Measurements from ENCODE around the gene FMNL2.

- TF ChIP-seq POLR2A (IDR thresholded peaks at IDR 0.05; ENCODE audit: low read depth, low read length) (no peak), CEBPB (IDR thresholded peaks at IDR 0.05; ENCODE audit: low read depth, low read length) (no peak), FOS (IDR thresholded peaks at IDR 0.05; ENCODE audit: low read depth, low read length) (no peak), MAFK (IDR thresholded peaks at IDR 0.05; ENCODE audit: low read depth, low read length) (no peak), SMC3 (IDR thresholded peaks at IDR 0.05; ENCODE audit: low read depth, low read length) (no peak), USF2 (IDR thresholded peaks at IDR 0.05; ENCODE audit: low read depth, low read length) (no peak), RCOR1 (IDR thresholded peaks at IDR 0.05; ENCODE audit: insufficient replicate concordance, low read length) (no peak), MXI1 (IDR thresholded peaks at IDR 0.05; ENCODE audit: borderline replicate concordance, low read depth, low read length) (no peak)
- TF ChIP-seq, protein P1, sequence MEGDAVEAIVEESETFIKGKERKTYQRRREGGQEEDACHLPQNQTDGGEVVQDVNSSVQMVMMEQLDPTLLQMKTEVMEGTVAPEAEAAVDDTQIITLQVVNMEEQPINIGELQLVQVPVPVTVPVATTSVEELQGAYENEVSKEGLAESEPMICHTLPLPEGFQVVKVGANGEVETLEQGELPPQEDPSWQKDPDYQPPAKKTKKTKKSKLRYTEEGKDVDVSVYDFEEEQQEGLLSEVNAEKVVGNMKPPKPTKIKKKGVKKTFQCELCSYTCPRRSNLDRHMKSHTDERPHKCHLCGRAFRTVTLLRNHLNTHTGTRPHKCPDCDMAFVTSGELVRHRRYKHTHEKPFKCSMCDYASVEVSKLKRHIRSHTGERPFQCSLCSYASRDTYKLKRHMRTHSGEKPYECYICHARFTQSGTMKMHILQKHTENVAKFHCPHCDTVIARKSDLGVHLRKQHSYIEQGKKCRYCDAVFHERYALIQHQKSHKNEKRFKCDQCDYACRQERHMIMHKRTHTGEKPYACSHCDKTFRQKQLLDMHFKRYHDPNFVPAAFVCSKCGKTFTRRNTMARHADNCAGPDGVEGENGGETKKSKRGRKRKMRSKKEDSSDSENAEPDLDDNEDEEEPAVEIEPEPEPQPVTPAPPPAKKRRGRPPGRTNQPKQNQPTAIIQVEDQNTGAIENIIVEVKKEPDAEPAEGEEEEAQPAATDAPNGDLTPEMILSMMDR (conservative IDR thresholded peaks at IDR 0.05; ENCODE audit: low read depth, low read length): no peak
These were observed 288.8 kb downstream of the FMNL2 start for GRCh38 chr2:152623775-152624174.

Data from IMR-90 (cell line).